Posterior vena cava (tissue), 2 donors: ENCODE measurements around the gene ZGPAT. TPM values are rescaled to one million over a fixed set of nuclear protein-coding genes. Genes with fewer than 3 reads are reported as not detected.
"Not testable (repeated sequence)": the region's sequence is repeated elsewhere in the genome, so short reads cannot be mapped to it uniquely, and the experiment has no call there.

Source experiments
- DNase-seq: peaks from one replicate; pipeline ENCODE4 v3.0.0-alpha.2; 2020; ENCODE audit warnings: low spot score
- intact Hi-C, 2 donors: fragments of 100-400 bp; cut with DNase I; formaldehyde crosslinking; loops; one replicate each; pipeline versions ENCODE4 v1.14.1 to v1.14.2; 2022 to 2023
- long read RNA-seq, 2 donors: library from polyadenylated mRNA; unstranded; transcript quantifications; one replicate each; pipeline ENCODE4 v2.0.0, GENCODE V29; 2020 to 2021
- total RNA-seq, 2 donors: library from RNA; stranded (reverse); fragmentation: NEBNext Ultra II Directional; extraction: Animal tissue kit (Norgen Biotek cat#: 25700); gene quantifications; one replicate each; pipeline ENCODE4 v1.2.1, GENCODE V29; 2021
- donor health status: DM: yes; HTN: yes; CAD: no.
- donor health status: DM: yes; HTN: yes; CAD: no.

Gene ZGPAT
- total RNA-seq: 10 to 100 TPM; 15.1 to 15.2 TPM
- long read RNA-seq, donor 1, partial matches to known transcripts: 3 of 11 reads
- long read RNA-seq, donor 1, other reads (novel, unspliced or antisense): 0 of 11 reads
- long read RNA-seq, donor 2, transcript ZGPAT-204 (7 exons, 1,890 nt): minor isoform, 16 of 104 reads
- long read RNA-seq, donor 2, transcript ZGPAT-202 (7 exons, 1,871 nt): major isoform, 51 of 104 reads
- long read RNA-seq, donor 2, transcript ZGPAT-206 (7 exons, 1,881 nt): minor isoform, 7 of 104 reads
- long read RNA-seq, donor 2, partial matches to known transcripts: 6 of 104 reads
- long read RNA-seq, donor 2, other reads (novel, unspliced or antisense): 22 of 104 reads

GRCh38 chr20:63707558-63708300, at the start of gene ZGPAT, which contains the start of gene ARFRP1:
ZGPAT (plus strand) TSS chr20:63708039; CDS start chr20:63708581, 542 bp downstream.
ARFRP1 (minus strand) TSS chr20:63707976; CDS start chr20:63707091, 885 bp downstream.
- intact Hi-C loops: no loop called here
- peak; percentile 97 for DNase-seq

GRCh38 chr20:63658749-63659187, 49.1 kb upstream of the ZGPAT start:
- intact Hi-C loops: no loop called here
- no peak for DNase-seq

GRCh38 chr20:63659370-63659769, 48.5 kb upstream of the ZGPAT start:
- no peak for DNase-seq
- intact Hi-C loops: no loop called here

GRCh38 chr20:63660174-63660573, 47.7 kb upstream of the ZGPAT start:
- intact Hi-C loops, DNase-seq: not testable (repeated sequence)

GRCh38 chr20:63660622-63661021, 47.2 kb upstream of the ZGPAT start:
- intact Hi-C loops: no loop called here

GRCh38 chr20:63661108-63661507, 46.7 kb upstream of the ZGPAT start:
- no peak for DNase-seq
- intact Hi-C loops: no loop called here

More at GRCh38 chr20:63660622-63661021, 47.2 kb upstream of the ZGPAT start:
- DNase-seq: no peak

GRCh38 chr20:63661959-63662812, 45.7 kb upstream of the ZGPAT start:
- intact Hi-C loops: no loop called here
- DNase-seq: no peak

- intact Hi-C loops: no loop called here
Observed at GRCh38 chr20:63662813-63663189, 45.0 kb upstream of the ZGPAT start.

GRCh38 chr20:63663332-63664066, 44.3 kb upstream of the ZGPAT start:
- DNase-seq: no peak
- intact Hi-C loops: no loop called here

More at GRCh38 chr20:63662813-63663189, 45.0 kb upstream of the ZGPAT start:
- DNase-seq: no peak

- no peak for DNase-seq
- intact Hi-C loops: no loop called here
Observed at GRCh38 chr20:63664143-63664851, 43.5 kb upstream of the ZGPAT start.

GRCh38 chr20:63664861-63665594, 42.8 kb upstream of the ZGPAT start:
- DNase-seq: no peak
- intact Hi-C loops: no loop called here

- intact Hi-C loops: no loop called here
- no peak for DNase-seq
Observed at GRCh38 chr20:63665708-63666107, 42.1 kb upstream of the ZGPAT start.

GRCh38 chr20:63667858-63668257, 40.0 kb upstream of the ZGPAT start:
- intact Hi-C loops: no loop called here
- DNase-seq: no peak

- intact Hi-C loops: no loop called here
- DNase-seq: no peak
Observed at GRCh38 chr20:63668351-63668750, 39.5 kb upstream of the ZGPAT start.

GRCh38 chr20:63671695-63672094, 36.1 kb upstream of the ZGPAT start:
- DNase-seq, intact Hi-C loops: not testable (repeated sequence)

- intact Hi-C loops: no loop called here
Observed at GRCh38 chr20:63672666-63673065, 35.2 kb upstream of the ZGPAT start.

GRCh38 chr20:63673951-63674350, 33.9 kb upstream of the ZGPAT start:
- intact Hi-C loops: no loop called here
- DNase-seq: no peak

More at GRCh38 chr20:63672666-63673065, 35.2 kb upstream of the ZGPAT start:
- DNase-seq: no peak
